HG03066 (cell line): ENCODE measurements around the gene AMZ1.
"Not testable (repeated sequence)": the region's sequence is repeated elsewhere in the genome, so short reads cannot be mapped to it uniquely, and the experiment has no call there.

Source experiments
- ATAC-seq: cut with Tn5 transposase; IDR thresholded peaks from one replicate; pipeline ENCODE4 v1.9.1; 2021; ENCODE audit warnings: low read depth; ENCODE audit not compliant: unreplicated experiment

AMZ1 gene

GRCh38 chr7:2709553-2710285 lies 21.7 kb downstream of the AMZ1 start:
- peak; percentile 84 for ATAC-seq

- ATAC-seq: peak; percentile 30
Measured at GRCh38 chr7:2710286-2710655, 22.3 kb downstream of the AMZ1 start.

- no peak for ATAC-seq
Measured at GRCh38 chr7:2710901-2711551, 23.0 kb downstream of the AMZ1 start.

GRCh38 chr7:2711895-2712675 lies 24.1 kb downstream of the AMZ1 start:
- ATAC-seq: no peak

- ATAC-seq: no peak
Measured at GRCh38 chr7:2713370-2713769, 25.4 kb downstream of the AMZ1 start.

- no peak for ATAC-seq
Measured at GRCh38 chr7:2713978-2714377, 26.0 kb downstream of the AMZ1 start.

- no peak for ATAC-seq
Measured at GRCh38 chr7:2714636-2715035, 26.6 kb downstream of the AMZ1 start.

GRCh38 chr7:2715341-2716231 lies 27.6 kb downstream of the AMZ1 start:
- ATAC-seq: no peak

GRCh38 chr7:2716488-2716887 lies 28.5 kb downstream of the AMZ1 start:
- ATAC-seq: no peak

GRCh38 chr7:2716906-2717292 lies 28.9 kb downstream of the AMZ1 start:
- no peak for ATAC-seq

GRCh38 chr7:2717293-2718261 lies 29.6 kb downstream of the AMZ1 start:
- ATAC-seq: no peak

- ATAC-seq: no peak
Measured at GRCh38 chr7:2718296-2718965, 30.4 kb downstream of the AMZ1 start.

GRCh38 chr7:2719007-2719406 lies 31.0 kb downstream of the AMZ1 start:
- no peak for ATAC-seq

GRCh38 chr7:2720024-2720423 lies 32.0 kb downstream of the AMZ1 start:
- no peak for ATAC-seq

GRCh38 chr7:2721842-2722241 lies 33.8 kb downstream of the AMZ1 start:
- no peak for ATAC-seq

GRCh38 chr7:2722591-2722990 lies 34.6 kb downstream of the AMZ1 start:
- no peak for ATAC-seq

GRCh38 chr7:2723138-2723850 lies 35.3 kb downstream of the AMZ1 start:
- ATAC-seq: no peak

- not testable (repeated sequence) for ATAC-seq
Measured at GRCh38 chr7:2724036-2724435, 36.0 kb downstream of the AMZ1 start.
